ENCODE measurements around the gene ZNF70. TPM values are rescaled to one million over a fixed set of nuclear protein-coding genes. Genes with fewer than 3 reads are reported as not detected.
A peak's percentile ranks its signal among the peaks of the same experiment; 100 is the strongest.

The ZNF70 gene
- total RNA-seq, 1 experiment from 2014 or later: 3.2 TPM

DNA sequence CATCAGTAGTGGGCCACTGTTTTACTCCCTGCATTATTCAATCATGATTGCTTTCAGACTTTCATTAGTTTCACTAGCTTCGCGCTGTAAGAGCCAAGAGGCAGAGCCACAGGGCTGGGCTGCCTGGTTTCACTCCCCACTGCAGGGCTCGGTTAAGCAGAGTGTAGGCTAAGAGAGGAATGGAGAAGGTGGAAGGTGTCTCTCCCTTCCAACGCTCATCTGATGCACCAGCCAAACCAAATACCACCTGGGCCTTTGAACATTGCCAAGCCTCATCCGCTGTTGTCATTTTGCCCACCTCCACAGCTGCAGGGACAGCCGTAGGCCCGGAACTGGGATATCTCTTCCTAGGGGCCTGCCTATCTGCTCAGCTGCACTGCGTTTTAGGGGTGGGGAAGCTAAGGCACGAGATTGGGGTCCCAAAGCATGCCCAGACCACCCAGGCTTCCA lies 35.4 kb upstream of the ZNF70 start:
- ChIA-PET POLR2A (no interaction called here), CTCF (interaction anchor here (0.6 kb wide), 1 partner anchor 30 kb away, joined by 7 read pairs; no protein-coding TSS in a partner anchor)
- in situ Hi-C loops (cut with HindIII; ENCODE audit: low pct_unique_long_range_greater_than_20kb, low sequenced_read_pairs): no loop called here
- intact Hi-C loops (cut with micrococcal nuclease; ENCODE audit: unreplicated experiment): no loop called here
- H3K27me3 ChIP-seq (ENCODE audit: control insufficient read depth, insufficient read depth, low read length): no peaks in the 10 kb centered on the region
- ATAC-seq (no peak), DNase-seq (ENCODE audit: low read depth, low spot score) (no peak)
- H3K4me3 ChIP-seq (ENCODE audit: low read depth in 2 of 2, low read length in 2 of 2): peak overlapping the region; percentile 83 to 87
- no peaks in the 10 kb centered on the region for H3K9me3 ChIP-seq (ENCODE audit: control insufficient read depth, insufficient read depth, low read depth, low read length)
- H3K27ac ChIP-seq (ENCODE audit: low read length): peak overlapping the region; percentile 91
- BruUV-seq (replicated peaks): TSS peak; percentile 94
- H3K4me1 ChIP-seq (ENCODE audit: control insufficient read depth, insufficient read depth, low read length): peaks cover 10% of the 10 kb centered on the region
- no peak for TF ChIP-seq SIN3A (IDR thresholded peaks at IDR 0.05; ENCODE audit: borderline replicate concordance, insufficient read depth, low read depth, low read length)
- TF ChIP-seq, protein P1, sequence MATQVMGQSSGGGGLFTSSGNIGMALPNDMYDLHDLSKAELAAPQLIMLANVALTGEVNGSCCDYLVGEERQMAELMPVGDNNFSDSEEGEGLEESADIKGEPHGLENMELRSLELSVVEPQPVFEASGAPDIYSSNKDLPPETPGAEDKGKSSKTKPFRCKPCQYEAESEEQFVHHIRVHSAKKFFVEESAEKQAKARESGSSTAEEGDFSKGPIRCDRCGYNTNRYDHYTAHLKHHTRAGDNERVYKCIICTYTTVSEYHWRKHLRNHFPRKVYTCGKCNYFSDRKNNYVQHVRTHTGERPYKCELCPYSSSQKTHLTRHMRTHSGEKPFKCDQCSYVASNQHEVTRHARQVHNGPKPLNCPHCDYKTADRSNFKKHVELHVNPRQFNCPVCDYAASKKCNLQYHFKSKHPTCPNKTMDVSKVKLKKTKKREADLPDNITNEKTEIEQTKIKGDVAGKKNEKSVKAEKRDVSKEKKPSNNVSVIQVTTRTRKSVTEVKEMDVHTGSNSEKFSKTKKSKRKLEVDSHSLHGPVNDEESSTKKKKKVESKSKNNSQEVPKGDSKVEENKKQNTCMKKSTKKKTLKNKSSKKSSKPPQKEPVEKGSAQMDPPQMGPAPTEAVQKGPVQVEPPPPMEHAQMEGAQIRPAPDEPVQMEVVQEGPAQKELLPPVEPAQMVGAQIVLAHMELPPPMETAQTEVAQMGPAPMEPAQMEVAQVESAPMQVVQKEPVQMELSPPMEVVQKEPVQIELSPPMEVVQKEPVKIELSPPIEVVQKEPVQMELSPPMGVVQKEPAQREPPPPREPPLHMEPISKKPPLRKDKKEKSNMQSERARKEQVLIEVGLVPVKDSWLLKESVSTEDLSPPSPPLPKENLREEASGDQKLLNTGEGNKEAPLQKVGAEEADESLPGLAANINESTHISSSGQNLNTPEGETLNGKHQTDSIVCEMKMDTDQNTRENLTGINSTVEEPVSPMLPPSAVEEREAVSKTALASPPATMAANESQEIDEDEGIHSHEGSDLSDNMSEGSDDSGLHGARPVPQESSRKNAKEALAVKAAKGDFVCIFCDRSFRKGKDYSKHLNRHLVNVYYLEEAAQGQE (IDR thresholded peaks at IDR 0.05; ENCODE audit: insufficient read depth in 1 of 2, low read depth in 2 of 2, low read length in 1 of 2): no peak
- TF ChIP-seq CTCF (IDR thresholded peaks at IDR 0.05): no peak
- TF ChIP-seq POLR2AphosphoS5 (IDR thresholded peaks at IDR 0.05; ENCODE audit: low read depth, low read length): no peak
- TF ChIP-seq TCF7L2 (IDR thresholded peaks at IDR 0.05; ENCODE audit: low read depth, low read length): no peak
- H3K36me3 ChIP-seq (ENCODE audit: control insufficient read depth, insufficient read depth, low read length): no peaks in the 10 kb centered on the region

GRCh38 chr22:23784215-23784732 lies 33.4 kb upstream of the ZNF70 start:
- POLR2A ChIA-PET: no interaction called here
- CTCF ChIA-PET: no interaction called here
- no TSS peak for BruUV-seq (replicated peaks)
- no peak overlapping the region for H3K27ac ChIP-seq (ENCODE audit: low read length)
- in situ Hi-C loops (cut with HindIII; ENCODE audit: low pct_unique_long_range_greater_than_20kb, low sequenced_read_pairs): no loop called here
- DNase-seq (ENCODE audit: low read depth, low spot score): no peak
- H3K4me1 ChIP-seq (ENCODE audit: control insufficient read depth, insufficient read depth, low read length): peaks cover 10% of the 10 kb centered on the region
- H3K4me3 ChIP-seq (ENCODE audit: low read depth in 2 of 2, low read length in 2 of 2): no peak overlapping the region
- intact Hi-C loops (cut with micrococcal nuclease; ENCODE audit: unreplicated experiment): no loop called here
- ATAC-seq: no peak
- no peaks in the 10 kb centered on the region for H3K27me3 ChIP-seq (ENCODE audit: control insufficient read depth, insufficient read depth, low read length)
- TF ChIP-seq TCF7L2 (IDR thresholded peaks at IDR 0.05; ENCODE audit: low read depth, low read length) (no peak), POLR2AphosphoS5 (IDR thresholded peaks at IDR 0.05; ENCODE audit: low read depth, low read length) (no peak), CTCF (IDR thresholded peaks at IDR 0.05) (no peak), SIN3A (IDR thresholded peaks at IDR 0.05; ENCODE audit: borderline replicate concordance, insufficient read depth, low read depth, low read length) (no peak)
- TF ChIP-seq, protein P1 (IDR thresholded peaks at IDR 0.05; ENCODE audit: insufficient read depth in 1 of 2, low read depth in 2 of 2, low read length in 1 of 2): no peak
- no peaks in the 10 kb centered on the region for H3K9me3 ChIP-seq (ENCODE audit: control insufficient read depth, insufficient read depth, low read depth, low read length)
- no peaks in the 10 kb centered on the region for H3K36me3 ChIP-seq (ENCODE audit: control insufficient read depth, insufficient read depth, low read length)
